NCI-H446 (cell line): ENCODE results near the gene TUT4.
"Not testable (repeated sequence)": the region's sequence is repeated elsewhere in the genome, so short reads cannot be mapped to it uniquely, and the experiment has no call there.

ENCODE experiments used
- DNase-seq, 2 experiments: peaks; one replicate each; lab custom pipeline; 2025; lab: John Stamatoyannopoulos, UW

Gene TUT4

DNA sequence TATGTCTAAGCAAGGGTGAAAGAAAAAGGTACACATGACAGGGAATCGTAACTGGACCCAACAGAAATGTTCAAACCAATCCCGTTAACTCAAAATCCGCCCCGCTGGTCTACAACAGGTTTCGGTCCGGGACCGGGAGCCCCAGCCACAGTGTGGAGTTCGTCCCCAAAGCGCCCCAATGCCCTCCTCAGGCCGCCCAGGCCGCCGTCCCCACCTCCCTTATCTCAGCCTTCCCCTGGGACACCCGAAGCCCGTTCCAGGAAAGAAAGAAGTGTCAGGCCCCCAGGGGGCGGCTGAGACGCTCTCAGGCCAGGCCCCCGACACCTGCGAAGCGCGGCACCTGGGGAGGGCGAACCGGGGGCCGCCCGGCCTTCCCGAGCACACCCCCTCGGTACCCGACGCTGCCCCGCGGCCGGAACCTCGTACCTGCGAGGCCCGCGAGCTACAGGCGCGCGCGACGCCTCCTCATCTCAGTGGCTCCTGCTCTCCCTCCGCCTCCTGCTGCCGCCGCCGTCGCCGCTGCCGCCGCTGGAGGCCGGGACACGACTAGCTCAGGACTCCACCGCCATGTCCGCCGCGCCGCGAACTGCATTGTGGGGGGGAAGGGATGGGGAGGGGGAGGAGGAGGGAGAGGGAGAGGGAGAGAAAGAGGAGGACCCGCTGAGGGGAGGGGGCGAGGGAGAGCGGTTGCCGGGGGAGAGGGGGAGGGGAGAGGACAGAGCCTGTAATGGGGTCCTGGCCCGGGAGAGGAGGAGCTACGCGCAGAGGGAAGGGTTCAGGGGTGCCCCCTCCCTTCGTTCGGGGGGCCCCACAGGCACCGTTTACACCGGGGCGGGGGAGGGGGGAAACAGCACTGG lies at the start of gene TUT4:
Gene TUT4 (minus strand): TSS at position 588 of the 857 bp plus-strand sequence. CDS start 26,812 bp downstream, outside the sequence.
- DNase-seq = peak; percentile 80 to 84

DNA sequence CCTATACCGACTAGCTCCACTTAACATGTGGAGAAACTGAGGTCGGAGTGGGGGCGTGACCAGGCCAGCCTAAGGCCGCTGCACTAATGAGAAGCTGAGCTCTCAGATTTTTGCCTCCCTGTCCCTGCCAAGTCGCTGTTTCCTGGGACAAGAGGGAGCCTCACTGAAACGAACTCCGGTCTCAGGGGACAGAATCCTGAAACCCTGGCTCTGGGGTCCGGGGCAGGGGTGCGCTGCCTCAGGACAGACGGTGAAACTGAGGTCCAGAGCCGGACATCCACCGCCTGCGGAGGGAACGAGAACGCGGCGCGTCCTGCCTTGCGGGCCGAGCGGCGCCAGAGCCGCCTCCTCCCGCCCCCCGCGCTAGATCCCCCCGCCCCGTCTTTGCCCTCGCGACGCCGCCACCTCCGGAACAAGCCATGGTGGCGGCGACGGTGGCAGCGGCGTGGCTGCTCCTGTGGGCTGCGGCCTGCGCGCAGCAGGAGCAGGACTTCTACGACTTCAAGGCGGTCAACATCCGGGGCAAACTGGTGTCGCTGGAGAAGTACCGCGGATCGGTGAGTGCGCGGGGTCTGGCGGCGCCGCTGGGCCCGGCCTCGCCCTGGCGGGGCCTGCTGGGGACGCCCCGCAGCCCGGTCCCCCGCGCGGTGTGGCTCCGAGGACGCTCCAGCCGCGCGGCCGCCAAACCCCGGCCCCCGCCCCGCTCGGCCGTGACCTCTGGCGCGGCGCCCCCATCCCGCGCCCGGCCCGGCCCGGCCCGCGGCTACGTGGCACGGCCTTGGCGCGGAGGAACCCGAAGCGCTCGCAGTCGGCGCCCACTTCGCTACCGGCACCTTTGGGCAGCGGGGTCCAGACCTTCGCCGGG lies 49.3 kb upstream of the TUT4 start, which contains the start of gene GPX7:
Gene GPX7 (plus strand): TSS at position 381 of the 865 bp plus-strand sequence. CDS start 39 bp downstream, at position 420.
- DNase-seq = peak in 1 of 2 experiments; percentile 47

DNA sequence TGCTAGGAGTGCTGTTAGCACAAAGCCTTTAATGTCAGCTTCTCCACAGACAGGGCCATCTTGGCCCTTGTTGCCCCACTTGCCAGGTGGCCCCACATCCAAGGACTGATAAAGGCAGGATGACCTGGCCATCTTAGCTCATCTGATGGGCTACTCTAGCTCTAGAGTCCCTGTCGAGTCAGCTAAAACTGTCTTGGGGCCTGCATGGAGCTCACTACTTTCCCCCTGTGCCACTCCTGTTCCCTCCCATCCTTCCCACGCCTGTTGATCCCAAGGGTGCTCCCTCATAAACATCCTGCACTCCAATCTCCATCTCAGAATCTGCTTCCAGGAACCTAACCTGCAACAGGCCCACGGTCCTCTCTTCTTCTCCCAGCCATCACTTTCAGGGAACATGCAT lies 48.6 kb upstream of the TUT4 start:
- DNase-seq = no peak

DNA sequence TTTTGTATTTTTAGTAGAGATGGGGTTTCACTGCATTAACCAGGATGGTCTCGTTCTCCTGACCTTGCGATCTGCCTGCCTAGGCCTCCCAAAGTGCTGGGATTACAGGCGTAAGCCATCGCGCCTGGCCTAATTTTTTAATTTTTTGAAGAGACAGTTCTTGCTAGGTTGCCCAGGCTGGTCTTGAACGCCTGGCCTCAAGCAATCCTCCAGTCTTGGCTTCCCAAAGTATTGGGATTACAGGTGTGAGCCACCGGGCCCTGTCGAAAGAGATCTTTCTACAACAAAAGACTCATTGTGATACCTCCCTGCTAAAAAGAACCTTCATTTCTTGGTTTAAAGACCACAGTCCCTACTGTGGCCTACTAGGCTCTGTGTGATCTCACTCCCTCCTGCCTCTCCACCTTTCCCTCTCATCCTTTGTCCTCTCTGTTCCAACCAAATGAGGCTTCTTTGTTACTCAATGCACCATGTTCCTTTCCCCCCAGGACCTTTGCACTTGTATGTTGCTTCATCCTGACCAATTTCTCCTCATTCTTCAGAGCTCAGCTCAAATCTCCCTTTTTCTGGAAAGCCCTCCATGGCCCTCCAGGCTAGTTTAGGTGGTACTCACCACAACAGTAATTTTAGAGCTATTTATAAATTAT lies 47.8 kb upstream of the TUT4 start:
- DNase-seq = no peak

DNA sequence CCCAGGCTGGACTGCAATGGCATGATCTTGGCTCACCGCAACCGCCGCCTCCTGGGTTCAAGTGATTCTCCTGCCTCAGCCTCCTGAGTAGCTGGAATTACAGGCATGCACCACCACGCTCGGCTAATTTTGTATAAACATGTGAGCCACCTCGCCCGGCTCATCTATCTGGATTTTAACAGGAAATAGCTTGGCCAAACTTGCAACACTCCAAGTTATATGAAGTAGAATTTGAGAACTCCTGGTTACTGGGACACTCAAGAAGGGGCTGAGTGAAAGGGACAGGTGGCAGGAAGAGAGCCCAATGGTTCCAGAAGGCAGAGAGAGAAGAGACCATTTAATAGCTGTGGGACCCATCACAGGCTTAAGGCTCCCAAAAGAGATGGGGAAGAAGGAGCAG lies 46.3 kb upstream of the TUT4 start:
- no peak for DNase-seq

DNA sequence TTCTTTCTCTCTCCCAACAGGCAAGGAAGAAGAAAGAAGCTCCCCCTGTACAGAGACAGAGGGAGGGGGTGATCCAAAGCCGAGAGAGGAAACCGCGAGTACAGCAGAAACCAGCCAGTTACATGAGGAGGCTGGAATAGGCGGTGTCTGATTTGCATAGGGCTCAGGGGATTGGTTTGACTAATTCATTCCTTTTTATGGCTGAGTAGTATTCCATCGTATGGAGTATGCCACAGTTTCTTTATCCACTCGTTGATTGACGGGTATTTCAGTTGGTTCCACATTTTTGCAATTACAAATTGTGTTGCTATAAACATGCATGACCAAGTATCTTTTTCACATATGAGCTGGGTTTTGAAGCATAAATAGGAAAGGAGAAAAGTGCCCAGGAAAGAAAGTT lies 45.8 kb upstream of the TUT4 start:
- no peak for DNase-seq

- DNase-seq = no peak
Observed at GRCh38 chr1:52597912-52598311, 45.0 kb upstream of the TUT4 start.

DNA sequence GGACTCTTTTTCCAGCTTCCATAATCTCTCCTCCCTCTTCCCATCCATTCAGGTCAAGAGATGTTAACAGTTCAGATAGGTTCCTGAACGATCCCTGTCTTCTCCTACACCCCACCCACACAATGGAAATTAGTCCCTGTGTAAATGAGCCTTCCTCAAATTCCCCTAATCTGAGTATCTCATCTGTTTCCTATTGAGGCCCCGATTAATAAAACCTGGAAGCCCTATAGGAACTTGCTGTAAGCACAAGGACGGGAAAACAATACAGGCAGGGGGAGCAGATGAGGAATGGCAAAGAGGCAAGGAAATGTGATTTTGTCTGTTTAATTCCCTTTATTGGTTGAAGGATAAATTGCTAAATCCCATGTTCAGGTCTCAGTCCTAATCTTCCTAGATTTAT lies 42.2 kb upstream of the TUT4 start:
- no peak for DNase-seq

DNA sequence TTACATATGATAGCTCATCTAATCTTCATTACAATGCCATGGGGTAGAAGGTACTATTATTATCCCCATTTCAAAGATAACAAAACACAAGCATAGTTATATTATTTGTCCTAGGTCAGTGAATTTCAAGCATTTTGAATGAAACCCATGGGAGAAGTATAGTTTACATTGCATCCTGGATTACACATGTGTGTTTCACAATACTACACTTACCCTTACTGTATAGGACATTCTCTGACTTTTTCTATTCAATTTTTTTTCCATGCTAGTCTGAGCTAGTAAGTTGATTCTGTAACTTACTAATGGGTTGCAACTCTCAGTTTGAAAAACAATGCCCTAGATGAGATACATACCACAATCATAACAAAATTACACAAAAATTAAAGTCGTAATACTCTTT lies 40.6 kb upstream of the TUT4 start:
- no peak for DNase-seq

DNA sequence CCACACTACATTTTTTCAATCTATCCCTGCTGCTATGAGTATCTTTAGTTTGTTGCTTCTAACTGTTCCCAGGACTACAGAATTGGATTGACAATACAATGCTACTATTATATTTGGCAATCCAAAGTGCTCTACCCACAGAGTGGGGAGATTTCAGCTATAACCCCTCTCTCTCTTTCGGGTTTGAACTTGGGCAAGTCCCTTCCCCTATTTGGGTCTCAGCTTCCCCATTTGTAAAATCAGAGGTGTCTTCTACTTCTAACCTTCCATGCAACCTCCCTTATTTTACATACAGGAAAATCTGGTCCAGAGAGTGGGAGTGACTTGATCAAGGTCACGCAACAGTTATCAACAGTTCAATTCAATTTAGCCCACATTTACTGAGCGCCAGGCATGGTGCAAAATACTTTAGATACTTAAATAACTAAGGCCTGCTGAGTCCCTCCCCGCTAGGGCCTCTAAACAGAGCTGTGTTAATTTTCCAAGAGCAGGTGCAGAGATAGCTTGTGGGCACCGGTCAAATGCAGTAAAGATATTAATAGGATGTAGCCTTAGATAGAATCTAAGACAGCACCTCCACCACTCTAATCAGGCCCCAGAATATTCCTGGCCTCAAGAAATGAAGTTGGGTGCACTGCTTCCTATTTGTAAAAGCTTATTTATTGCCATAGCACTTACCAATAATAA lies 39.9 kb upstream of the TUT4 start:
- DNase-seq = no peak

- DNase-seq = no peak
Observed at GRCh38 chr1:52590266-52590665, 37.4 kb upstream of the TUT4 start.

- no peak for DNase-seq
Observed at GRCh38 chr1:52588535-52588934, 35.6 kb upstream of the TUT4 start.

DNA sequence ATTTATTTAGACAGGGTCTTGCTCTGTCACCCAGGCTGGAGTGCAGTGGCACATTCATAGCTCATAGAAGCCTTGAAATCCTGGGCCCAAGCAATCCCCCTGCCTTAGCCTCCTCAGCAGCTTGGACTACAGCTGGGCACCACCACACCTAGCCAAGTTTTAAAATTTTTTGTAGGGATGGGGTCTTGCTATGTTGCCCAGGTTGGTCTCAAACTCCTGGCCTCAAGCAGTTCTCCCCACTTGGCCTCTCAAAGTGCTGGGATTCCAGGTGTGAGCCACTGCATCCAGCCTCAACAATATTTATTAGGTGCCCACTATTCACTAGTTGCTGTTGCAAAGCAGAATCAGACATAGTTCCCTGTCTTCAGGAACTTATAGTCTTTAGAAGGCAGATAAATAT lies 35.1 kb upstream of the TUT4 start:
- DNase-seq = no peak

DNA sequence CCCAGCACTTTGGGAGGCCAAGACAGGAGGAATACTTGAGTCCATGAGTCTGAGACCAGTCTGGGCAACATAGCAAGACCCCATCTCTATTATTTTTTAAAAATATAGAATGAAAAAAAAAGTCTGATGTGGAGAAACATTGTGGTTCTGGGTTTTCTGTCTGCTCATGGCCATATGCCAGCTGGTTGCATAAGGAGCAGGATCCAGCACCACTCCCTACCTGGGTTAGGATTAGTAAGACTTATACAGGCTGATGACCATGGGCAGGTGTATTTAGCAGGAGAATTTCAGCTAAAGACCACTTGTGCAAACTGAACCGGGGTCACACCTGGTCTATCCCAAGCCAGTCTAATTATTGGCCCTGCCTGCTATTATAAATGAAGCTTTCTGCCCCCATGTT lies 32.6 kb upstream of the TUT4 start:
- no peak for DNase-seq

DNA sequence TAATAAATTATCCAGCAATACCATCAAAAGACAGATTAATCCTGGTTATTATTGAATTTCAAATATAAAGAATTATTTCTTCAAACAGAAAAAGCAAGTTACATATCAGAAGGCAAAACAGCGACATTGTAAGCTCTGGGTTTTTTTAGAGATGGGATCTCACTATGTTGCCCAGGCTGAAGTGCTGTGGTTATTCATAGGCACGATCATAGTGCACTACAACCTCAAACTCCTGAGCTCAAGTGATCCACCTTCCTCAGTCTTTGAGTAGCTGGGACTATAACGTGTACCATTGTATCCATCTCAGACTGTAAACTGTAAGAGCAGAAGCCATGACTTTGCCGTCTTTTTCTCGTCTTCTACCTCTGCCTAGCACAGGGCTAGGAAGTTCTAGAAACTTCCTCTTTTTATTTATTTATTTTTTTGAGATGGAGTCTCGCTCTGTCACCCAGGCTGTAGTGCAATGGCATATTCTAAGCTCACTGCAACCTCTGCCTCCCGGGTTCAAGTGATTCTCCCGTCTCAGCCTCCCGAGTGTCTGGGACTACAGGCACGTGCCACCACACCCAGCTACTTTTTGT lies 29.3 kb upstream of the TUT4 start:
- no peak for DNase-seq

DNA sequence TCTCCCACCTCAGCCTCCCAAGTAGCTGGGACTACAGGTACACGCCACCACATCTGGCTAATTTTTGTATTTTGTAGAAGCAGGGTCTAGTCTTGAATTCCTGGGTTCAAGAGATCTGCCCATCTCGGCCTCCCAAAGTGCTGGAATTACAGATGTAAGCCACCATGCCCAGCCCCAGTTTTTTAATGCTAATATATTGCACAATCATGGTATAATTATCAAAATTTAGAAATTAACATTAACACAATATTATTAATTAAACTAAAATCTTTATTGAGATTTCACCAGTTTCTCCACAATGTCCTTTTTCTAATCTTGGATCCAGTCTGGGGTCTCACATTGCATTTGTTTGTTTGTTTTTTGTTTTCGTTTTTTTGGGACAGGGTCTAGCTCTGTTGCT lies 27.4 kb upstream of the TUT4 start:
- DNase-seq = no peak

GRCh38 chr1:52579415-52579814 lies 26.5 kb upstream of the TUT4 start:
- DNase-seq = no peak

- DNase-seq = not testable (repeated sequence)
Observed at GRCh38 chr1:52578066-52578465, 25.2 kb upstream of the TUT4 start.

DNA sequence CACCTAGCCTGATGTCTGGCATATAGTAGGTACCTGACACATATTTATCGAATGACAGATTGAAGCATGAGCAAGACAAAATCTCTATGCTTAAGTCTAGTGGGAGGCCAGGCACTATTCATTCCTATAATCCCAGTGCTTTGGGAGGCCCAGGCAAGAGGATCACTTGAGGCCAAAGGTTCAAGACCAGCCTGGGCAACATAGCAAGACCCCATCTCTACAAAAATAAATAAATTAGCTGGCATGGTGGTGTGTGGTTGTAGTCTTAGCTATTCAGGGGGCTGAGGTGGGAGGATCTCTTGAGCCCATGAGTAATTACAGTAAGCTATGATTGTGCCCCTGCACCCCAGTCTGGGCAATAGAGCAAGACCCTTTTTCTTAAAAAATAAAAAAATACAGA lies 23.2 kb upstream of the TUT4 start:
- DNase-seq = no peak

GRCh38 chr1:52574594-52574993 lies 21.7 kb upstream of the TUT4 start:
- peak in 1 of 2 experiments; percentile 9 for DNase-seq

DNA sequence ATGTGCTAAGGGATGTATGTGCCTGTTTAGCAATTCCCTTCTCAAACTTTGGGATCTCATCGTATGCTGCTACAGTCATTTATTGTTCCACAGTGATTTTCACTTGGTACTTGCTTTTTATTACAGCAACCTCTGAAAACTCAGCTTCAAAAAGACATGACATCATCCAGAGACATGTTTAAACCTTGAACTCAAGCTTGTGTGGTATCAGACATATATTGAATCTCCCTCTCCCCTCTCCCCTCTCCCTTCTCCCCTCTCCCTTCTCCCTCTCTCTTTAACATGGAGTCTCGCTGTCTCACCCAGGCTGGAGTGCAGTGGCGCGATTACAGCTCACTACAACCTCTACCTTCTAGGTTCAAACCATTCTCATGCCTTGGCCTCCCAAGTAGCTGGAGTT lies 19.5 kb upstream of the TUT4 start:
- no peak for DNase-seq
